NCI-H345 (cell line): ENCODE measurements around the gene ADAM22.
"Not testable (repeated sequence)": the region's sequence is repeated elsewhere in the genome, so short reads cannot be mapped to it uniquely, and the experiment has no call there.

Experiments used
- DNase-seq: peaks from one replicate; lab custom pipeline; 2025; lab: John Stamatoyannopoulos, UW

Gene ADAM22, protein sequence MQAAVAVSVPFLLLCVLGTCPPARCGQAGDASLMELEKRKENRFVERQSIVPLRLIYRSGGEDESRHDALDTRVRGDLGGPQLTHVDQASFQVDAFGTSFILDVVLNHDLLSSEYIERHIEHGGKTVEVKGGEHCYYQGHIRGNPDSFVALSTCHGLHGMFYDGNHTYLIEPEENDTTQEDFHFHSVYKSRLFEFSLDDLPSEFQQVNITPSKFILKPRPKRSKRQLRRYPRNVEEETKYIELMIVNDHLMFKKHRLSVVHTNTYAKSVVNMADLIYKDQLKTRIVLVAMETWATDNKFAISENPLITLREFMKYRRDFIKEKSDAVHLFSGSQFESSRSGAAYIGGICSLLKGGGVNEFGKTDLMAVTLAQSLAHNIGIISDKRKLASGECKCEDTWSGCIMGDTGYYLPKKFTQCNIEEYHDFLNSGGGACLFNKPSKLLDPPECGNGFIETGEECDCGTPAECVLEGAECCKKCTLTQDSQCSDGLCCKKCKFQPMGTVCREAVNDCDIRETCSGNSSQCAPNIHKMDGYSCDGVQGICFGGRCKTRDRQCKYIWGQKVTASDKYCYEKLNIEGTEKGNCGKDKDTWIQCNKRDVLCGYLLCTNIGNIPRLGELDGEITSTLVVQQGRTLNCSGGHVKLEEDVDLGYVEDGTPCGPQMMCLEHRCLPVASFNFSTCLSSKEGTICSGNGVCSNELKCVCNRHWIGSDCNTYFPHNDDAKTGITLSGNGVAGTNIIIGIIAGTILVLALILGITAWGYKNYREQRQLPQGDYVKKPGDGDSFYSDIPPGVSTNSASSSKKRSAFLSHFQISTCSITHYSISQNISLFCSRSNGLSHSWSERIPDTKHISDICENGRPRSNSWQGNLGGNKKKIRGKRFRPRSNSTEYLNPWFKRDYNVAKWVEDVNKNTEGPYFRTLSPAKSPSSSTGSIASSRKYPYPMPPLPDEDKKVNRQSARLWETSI

DNA sequence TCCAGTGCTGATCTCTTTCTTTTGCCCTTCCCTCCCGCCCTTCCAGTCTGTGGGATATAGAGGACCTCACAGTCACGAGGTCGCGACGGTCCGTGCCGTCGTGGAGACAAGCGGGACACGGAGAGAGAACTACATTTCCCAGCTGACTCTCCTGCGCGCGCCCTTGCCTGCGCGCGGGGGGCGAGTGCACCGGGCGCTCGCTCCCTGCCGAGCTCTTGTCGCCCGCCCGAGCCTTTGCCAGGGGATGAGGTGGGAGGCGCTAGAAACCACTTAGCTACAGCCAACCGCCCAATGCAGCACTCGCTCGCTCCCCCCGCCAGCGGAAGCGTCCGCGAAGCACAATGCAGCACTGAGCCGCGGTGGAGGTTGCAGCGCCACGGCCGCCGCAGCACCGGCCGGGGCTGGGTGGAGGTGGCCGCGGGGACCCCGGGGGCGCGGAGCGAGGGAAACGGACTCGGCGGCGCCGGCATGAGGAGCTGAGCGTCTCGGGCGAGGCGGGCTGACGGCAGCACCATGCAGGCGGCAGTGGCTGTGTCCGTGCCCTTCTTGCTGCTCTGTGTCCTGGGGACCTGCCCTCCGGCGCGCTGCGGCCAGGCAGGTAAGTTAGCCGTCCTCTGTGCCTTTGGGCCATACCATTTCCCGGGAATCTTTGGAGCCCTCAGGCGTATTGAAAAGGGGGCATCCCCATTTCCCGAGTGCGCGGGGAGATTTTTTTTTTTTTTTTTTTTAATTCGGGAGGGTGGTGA lies at the start of gene ADAM22:
Gene ADAM22 (plus strand): TSS at position 299 of the 746 bp plus-strand sequence. CDS start 215 bp downstream, at position 514.
- peak; percentile 96 for DNase-seq

DNA sequence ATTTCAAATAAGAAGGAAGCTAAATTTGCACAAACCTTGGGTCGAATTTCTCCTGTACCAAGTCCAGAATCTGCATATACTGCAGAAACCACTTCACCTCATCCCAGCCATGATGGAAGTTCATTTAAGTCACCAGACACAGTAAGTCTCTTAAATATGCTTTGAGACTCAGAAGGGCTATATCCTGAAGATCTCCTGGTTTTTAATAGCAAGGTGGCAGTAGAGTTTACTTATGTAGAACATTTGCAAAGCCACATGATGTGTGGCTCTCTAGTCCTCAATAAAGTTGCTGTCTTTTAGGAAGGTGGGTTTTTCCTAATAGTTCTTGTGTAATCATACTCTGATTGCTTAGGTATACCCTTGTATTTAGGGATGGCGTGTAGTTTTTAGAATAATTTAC lies 49.0 kb upstream of the ADAM22 start:
- DNase-seq, result no peak

DNA sequence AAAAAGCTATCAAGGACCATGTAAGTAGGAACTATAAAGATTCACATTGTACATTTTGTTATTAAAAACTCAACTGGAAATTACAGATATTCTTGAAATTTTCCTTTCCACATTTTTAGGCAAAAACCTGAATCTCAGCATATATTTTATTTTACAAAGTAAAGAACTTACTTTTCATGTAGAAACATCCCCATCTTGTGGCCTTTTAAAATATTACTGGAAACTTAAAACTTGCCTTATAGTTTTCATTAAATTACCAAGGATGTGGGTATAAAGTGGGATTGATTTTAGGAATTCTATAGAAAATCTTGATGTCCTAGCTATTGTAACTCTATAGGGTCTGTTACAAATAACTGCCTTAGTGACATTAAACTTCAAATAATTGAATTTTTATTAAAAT lies 47.2 kb upstream of the ADAM22 start:
- peak; percentile 0 for DNase-seq

DNA sequence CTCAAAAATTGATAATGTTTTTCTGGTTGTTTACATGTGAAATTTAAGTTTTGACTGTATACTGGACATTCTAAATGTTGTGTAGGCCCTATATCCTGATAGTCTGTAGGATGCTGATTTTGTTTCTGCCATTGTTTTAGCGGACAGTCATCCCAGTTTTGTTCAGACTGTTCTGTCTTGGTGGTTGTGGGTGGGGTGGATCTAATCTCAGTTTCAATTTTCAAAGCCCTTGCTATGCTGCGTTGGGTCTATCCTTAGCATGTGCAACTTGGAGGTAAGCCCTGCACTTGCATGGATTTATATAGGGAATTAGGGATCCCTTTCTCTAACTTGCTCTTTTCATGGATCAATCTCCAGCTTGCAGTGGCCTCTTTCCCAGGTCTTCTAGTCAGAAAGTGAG lies 38.7 kb upstream of the ADAM22 start:
- DNase-seq, result no peak

DNA sequence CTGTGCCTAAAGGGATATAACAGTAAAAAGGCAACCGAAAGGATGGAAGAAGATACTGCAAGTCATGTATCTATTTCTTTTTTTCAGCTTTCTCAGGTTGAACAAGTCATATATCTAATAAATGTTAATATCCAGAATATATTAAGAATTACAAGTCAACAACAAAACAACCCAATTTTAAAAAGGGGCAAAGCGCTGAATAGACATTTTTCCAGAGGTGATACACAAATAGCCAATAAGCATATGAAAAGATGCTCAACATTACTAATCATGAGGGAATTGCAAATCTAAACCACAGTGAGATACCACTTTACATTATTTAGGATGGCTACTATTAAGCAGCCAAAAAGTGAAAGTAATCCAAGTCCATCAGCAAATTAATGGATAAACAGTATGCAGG lies 34.8 kb upstream of the ADAM22 start:
- DNase-seq, result no peak

DNA sequence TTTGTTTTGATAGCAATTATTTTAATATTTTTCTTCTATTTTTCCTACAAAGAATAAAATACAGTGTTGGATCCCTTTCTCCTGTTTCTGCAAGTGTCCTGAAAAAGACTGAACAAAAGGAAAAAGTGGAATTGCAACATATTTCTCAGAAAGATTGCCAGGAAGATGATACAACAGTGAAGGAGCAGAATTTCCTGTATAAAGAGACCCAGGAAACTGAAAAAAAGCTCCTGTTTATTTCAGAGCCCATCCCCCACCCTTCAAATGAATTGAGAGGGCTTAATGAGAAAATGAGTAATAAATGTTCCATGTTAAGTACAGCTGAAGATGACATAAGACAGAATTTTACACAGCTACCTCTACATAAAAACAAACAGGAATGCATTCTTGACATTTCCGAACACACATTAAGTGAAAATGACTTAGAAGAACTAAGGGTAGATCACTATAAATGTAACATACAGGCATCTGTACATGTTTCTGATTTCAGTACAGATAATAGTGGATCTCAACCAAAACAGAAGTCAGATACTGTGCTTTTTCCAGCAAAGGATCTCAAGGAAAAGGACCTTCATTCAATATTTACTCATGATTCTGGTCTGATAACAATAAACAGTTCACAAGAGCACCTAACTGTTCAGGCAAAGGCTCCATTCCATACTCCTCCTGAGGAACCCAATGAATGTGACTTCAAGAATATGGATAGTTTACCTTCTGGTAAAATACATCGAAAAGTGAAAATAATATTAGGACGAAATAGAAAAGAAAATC lies 26.7 kb upstream of the ADAM22 start:
- DNase-seq, result not testable (repeated sequence)

DNA sequence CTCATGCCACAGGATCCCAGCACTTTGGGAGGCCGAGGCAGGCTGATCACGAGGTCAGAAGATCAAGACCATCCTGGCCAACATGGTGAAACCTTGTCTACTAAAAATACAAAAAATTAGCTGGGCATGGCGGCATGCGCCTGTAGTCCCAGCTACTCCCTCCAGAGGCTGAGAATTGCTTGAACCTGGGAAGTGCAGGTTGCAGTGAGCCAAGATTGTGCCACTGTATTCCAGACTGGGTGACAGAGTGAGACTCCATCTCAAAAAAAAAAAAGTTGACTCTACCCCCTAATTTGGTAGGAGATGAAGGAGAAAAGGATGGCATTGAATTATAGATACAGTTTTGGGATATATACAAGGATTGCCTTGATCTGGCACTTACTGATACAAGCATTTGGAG lies 25.2 kb upstream of the ADAM22 start:
- DNase-seq, result not testable (repeated sequence)

DNA sequence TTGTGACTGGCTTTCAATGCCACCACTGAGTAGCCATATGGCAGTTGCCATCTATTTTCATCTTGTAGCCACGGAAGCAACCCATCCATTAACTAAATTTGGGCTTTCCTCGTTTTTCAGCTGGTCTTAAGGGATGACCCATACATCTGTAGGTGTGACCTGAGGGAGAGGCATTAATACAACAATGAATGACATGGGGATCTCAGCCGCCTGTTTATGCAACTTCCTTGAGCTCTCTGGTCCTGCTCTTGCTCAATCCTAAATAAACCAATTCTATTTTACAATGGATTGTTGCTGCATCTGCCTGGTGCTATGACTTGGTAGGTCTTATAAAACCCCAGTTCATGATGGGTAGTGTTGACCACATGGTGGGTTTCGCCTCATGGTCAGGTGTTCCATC lies 21.9 kb upstream of the ADAM22 start:
- no peak for DNase-seq

DNA sequence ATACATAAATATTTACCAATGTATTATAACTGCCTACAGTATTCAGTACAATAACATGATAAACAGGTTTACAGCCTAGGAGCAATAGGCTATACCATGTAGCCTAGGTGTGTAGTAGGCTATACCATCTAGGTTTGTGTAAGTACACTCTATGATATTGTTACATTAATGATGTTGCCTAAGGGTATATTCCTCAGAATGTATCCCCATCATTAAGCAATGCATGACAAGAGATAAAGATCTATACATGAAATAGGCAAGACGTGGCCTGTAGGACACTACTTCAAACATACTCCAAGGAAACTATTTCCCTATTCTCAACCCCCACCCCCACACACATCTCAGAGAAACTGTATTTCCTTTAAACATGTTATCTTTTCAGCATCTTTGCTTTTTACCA lies 15.3 kb upstream of the ADAM22 start:
- DNase-seq, result no peak

DNA sequence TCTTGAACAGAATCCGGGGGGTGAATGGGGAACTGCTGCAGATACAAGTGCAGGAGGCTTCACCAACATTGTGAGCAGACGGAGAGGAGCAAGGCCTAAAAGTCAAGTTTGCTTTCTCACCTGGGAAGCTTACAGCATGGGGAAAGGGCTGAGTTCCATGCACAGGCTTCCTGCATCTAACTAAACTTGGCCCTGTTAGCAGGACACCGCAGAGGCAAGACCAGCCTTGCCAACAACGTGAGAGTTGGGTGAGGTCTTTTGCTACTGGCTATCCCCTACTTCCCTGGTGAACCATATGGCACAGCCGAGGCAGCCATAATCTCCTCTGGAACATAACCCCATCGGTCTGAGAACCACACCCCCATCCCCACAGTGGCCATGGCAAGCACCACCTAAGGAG lies 14.2 kb upstream of the ADAM22 start:
- DNase-seq, result no peak

DNA sequence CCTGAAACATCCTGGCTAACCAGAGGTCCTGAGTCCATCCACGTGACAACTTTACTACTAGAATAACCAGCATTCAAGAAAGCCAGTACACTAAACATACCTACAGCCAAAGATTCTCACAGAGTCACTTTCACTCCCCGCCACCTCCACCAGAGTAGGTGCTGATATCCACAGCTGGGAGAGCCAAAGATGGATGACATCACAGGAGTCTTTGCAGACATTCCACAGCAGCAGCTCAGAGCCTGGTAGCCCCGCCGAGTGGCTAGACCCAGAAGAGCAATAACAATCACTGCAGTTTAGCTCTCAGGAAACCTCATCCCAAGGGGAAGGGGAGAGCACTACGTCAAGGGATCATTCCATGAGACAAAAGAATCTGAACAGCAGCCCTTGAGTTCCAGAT lies 13.5 kb upstream of the ADAM22 start:
- no peak for DNase-seq

DNA sequence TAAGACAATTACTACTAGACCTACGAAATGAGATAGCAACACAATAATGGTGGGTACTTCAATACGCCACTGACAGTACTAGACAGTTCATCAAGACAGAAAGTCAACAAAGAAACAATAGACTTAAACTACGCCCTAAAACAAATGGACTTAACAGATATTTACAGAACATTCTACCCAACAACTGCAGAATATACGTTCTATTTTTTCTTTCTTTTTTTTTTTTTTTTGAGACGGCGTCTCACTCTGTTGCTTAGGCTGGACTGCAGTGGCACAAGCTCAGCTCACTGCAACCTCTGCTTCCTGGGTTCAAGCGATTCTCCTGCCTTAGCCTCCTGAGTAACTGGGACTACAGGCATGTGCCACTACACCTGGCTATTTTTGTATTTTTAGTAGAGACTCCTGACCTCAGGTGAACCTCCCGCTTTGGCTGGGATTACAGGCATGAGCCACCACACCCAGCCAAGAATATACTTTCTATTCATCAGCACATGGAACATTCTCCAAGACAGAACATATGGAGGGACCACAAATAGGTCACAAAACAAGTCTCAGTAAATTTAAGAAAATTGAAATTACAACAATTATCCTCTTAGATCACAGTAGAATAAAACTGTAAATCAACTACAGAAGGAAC lies 11.2 kb upstream of the ADAM22 start:
- DNase-seq, result peak; percentile 21

DNA sequence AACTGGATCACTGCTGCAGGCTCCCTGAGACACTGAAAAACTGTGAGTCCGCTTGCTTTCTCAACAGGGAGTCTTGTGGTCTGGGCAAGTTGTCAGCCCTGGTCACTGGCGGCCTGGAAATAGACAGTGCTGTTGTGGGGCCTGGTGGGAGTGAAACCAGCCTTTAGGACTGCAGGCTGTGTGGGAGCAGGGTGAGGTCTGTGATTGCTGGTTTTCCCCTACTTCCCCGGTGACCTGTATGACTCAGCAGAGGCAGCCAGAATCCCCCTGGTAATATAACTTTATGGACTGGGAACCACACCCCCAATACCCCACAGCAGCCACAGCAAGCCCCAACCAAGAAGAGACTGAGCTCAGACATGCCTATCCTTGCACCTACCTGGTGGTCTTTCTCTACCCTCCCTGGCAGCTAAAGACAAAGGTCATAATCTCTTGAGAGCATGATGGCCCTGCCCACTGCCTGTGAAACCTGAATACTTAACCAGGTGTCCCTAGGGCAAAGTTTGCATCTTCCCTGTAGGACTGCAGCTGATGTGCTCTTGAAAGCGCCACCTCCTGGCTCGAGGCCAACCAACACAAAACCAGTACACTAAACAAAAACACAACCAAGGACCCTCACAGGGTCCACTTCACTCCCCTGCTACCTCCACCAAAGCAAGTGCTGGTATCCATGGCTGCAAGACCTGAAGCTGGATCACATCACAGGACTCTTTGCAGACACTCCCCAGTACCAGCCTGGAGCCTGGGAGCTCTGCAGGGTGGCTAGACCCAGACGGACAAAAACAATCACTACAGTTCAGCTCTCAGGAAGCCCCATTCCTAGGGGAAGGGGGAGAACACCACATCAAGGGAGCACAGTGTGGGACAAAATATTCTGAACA lies 7.2 kb upstream of the ADAM22 start:
- peak; percentile 80 for DNase-seq

DNA sequence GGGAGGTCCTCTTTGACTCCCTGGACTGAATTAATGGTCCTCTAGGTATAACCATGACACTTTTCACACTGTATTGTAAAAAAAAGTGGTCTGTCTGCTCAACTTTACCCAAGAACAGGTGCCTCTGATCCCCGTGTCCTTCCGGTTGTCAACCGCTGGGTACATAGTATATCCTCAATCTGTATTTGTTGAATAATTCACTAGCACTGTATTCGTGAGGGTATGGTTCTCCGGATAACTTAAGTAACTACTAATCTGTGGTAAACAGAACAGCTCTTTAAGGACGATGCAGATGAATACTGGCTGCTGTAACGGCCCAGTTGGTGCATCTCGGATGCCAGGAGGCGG lies 472 bp upstream of the ADAM22 start:
- DNase-seq, result no peak

DNA sequence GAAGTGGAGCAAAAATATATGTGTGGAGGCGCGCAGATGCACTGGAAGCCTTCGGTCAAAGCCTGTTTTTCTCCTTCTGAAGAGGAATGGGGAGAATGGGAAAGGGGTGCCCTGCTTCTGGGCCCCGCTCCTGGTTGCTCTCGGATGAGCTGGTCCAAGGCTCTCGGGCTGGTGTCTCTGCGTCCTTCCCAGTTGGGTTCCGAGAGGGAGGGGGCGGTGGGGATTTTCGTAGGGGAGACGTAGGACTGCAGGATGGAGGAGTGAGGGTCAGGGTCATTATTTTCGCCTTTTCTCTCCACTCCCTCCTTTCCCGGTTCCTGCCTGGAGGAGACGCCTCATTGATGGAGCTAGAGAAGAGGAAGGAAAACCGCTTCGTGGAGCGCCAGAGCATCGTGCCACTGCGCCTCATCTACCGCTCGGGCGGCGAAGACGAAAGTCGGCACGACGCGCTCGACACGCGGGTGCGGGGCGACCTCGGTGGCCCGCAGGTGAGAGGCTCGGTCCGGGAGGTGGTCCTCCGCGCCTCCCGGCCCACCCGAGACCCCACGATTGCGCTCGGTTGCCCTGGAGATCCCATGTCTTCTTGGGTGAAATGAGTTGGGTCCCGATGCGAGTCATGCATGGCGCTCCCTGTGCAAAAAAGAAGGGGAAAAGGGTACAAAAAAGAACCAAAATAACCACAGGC lies 790 bp downstream of the ADAM22 start:
- DNase-seq, result peak; percentile 65

DNA sequence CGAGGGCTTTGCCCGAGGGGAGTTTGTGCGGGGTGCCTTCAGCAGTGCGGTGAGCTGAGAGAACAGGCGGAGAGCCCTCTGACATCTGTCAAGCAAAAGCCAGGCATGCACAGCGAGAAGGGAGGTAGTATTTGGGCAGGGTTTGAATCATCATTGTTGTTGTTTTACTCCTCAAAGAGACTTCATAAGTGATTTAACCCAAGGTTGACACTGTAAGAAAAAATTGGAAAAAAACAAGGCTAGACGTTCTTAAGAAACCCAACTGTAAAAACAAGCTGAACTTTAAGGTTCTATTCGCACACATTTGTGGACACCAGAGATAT lies 1.3 kb downstream of the ADAM22 start:
- DNase-seq, result no peak

DNA sequence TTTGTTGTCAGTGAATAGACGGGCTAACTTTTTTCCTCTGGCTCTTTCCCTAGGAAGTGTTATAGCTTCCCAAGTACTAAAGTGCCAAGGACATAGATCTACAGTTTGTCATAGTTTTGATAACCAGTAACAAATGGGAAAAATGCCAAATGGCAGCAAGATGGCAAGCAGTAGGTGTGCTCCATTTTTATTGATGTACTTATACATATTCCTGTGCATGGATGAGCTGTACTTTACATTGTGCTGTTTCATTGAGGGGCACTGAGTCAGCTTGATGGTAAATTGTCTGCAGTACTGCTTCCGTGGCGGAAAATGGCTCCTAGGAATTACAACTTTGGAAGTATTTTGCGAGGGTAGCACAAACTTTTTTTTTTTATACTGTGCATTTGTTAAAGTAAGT lies 7.1 kb downstream of the ADAM22 start:
- no peak for DNase-seq

DNA sequence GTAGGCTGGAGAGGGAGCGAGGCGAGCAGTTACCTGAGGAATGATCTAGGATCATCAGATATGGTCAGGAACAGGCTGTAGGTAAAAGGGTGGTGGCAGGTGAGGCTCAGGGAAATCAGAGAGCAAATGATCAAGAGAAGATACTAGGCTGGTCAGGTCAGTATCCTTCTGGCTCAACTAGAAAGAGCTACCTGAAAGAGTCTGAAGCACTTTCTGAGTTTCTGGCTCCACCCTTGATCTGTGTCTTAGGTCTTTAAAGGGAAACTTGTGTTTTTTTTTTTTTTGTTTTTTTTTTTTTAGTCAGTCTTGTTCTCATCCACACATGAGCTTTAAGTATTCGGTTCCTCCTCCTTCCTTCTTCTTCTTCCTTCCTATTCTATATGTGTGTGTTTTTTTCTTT lies 10.5 kb downstream of the ADAM22 start:
- no peak for DNase-seq

DNA sequence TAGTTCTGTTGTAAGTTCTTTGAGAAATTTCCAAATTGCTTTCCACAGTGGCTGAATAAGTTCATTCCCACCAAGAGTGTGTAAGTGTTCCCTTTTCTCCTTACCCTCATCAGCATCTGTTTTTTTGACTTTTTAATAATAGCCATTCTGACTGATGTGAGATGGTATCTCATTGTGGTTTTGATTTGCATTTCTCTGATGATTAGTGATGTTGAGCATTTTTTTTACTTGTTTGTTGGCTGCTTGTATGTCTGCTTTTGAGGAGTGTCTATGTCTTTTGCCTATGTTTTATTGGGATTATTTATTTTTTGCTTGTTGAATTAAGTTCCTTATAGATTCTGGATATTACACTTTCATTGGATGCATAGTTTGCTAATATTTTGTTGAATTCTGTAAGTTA lies 11.9 kb downstream of the ADAM22 start:
- not testable (repeated sequence) for DNase-seq

DNA sequence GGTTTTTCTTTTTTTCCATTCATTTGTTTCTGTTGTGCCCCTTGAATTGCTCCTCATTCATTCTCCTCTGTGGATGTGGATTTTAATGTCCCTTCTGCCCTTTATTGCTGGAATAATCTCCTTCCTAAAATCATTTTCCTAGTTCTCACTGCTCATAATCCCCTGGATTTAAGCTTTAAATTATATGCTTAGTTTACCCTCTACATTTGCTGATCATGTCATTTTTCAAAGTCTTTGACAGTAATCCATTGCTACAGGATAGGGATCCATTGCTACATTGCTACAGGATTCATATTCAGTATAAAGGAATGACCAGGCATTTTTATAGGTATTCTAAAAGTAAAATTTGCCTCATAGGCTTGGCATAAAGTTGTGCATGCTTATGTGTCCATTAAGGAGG lies 14.3 kb downstream of the ADAM22 start:
- DNase-seq, result no peak
